ENCODE results near the gene TMEM256.
A peak's percentile ranks its signal among the peaks of the same experiment; 100 is the strongest.

The TMEM256 gene

DNA sequence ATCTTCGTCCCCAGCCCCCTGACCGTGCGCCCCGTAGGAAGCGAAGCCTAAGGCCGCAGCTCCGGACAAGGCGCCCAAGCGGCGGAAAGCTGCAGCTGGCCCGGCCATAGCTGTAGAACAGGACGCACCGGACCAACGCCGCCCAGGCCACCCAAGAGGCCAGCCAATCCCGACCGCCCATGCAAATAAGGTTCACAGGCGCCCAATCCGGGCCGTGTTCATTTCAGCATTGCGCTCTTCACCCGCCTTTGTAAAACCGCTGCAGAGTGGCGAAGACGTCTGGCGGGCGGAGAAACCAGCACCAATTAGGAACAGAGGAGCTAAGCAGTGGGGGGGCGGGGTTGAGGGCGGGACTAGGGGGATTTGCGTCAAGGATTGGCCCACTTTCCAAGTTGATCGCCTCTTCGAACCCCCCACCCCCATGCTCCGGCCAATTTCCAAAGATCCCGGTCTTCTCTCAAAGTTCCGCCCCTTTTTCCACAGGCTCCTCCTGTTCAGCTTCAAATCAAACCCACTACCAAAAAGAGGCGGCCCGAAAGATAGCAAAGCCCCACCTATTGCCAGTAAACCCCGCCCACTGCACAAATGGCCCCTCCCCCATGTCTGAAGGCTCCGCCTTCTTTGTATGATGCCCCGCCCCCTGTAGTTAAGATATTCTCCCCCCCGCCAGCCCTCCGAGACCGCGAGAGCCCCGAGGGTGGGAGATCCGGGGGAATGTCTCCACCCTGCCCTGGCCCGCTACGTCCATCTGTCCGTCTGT lies at the start of gene TMEM256:
TSS of gene TMEM256 (minus strand) at position 121 of the 760 bp plus-strand sequence. CDS start at position 108, 13 bp downstream.
- peak; percentile 100 for FAIRE-seq

DNA sequence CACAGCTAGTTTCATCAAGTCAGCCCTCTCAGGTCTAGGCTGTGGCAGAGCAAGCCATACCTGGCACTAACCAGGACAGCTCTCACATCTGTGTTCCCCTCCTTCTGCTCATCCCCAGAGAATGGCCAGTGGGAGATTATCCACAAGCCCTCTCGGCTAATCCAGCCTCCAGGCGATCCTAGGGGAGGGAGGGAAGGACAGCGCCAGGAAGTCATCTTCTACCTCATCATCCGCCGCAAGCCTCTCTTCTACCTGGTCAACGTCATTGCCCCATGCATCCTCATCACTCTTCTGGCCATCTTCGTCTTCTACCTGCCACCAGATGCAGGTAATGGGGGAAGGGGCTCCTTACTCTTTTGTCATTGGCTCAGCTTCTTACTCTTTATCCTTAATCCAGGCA lies 44.6 kb upstream of the TMEM256 start:
- no peak for DNase-seq (ENCODE audit: extremely low spot score, insufficient read length, low read depth)
- no peak for FAIRE-seq

More for the DNA sequence above, at the start of gene TMEM256:
- DNase-seq (ENCODE audit: extremely low spot score, insufficient read length, low read depth), result peak; percentile 91

DNA sequence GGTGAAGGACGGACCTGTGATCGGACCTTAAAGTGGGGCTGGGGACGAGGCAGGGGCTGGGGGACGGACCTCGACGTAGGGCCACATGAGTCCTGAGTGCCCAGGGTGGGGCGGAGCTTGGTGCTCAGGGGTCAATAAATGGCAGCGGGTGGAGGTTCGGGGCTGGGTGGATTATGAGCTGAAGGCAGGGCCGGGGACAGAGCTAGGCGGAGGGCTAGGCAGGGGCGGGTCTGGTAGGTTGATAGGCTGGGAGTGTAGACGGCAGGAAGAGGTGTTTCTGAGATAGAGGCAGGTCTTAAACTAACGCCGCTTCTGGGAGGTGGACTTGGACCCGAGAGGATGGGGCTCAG lies 41.7 kb upstream of the TMEM256 start:
- FAIRE-seq (peak; percentile 42), DNase-seq (ENCODE audit: extremely low spot score, insufficient read length, low read depth) (no peak)

DNA sequence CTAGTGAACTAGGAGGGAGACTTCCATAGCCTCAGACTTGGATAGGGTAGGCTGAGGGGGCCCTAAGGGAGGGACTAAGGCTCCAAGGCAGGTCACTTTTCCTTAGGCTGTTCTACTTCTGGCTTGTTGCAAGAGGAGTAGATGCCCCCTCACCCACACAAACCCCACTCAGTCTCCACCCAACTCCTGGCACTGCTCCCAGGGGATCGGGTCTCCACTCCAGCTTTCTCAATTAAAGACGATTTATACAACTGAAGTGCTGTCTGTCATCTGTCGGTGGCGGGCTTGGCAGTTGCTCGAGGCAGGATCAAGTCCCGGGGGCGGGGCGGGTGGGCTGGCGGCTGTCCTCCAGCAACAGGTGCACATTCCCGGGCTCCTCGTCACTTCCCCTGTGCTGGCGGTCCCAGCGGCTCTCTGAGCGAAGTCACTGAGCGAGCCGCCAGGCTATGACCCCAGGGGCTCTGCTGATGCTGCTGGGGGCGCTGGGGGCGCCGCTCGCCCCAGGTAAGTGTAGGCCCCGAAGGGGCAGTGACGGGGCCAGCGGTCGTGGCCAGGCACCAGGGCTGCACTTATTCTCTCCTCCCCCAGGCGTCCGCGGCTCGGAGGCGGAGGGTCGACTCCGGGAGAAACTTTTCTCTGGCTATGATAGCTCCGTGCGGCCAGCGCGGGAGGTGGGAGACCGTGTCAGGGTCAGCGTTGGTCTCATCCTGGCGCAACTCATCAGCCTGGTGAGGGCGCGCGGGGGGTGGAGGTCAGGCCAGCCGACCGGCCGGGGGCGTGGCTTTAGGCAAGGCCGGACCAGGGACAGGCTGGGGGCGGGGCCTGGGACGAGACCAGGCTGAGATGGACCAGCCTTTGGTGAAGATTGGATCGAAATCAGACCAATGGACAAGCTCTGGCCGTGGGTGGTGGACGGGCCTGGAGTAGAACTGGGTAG lies 41.1 kb upstream of the TMEM256 start, which contains the start of gene CHRNB1:
TSS of gene CHRNB1 (plus strand) at position 380 of the 937 bp plus-strand sequence. CDS start at position 447, 67 bp downstream.
- FAIRE-seq (peak; percentile 73), DNase-seq (ENCODE audit: extremely low spot score, insufficient read length, low read depth) (no peak)

- DNase-seq (ENCODE audit: extremely low spot score, insufficient read length, low read depth), result no peak
- no peak for FAIRE-seq
Measured at GRCh38 chr17:7443499-7444485, 39.9 kb upstream of the TMEM256 start.

- DNase-seq (ENCODE audit: extremely low spot score, insufficient read length, low read depth), result no peak
- no peak for FAIRE-seq
Measured at GRCh38 chr17:7442142-7442541, 38.2 kb upstream of the TMEM256 start.

DNA sequence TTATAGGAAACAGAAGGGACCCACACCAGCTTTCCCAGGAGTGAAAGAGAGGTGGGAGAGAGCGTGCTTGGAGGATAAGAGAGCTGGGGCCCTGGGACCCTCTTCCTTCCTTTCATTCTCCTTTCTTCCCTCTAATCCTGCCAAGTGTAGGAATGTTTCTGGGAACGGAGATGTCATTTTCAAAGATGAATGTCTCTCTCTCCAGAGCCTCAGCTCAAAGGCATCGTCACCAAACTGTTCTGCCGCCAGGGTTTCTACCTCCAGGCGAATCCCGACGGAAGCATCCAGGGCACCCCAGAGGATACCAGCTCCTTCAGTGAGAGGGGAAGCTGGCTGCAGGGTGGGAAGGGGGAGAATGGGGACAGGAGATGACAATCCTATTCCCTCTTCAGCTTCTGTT lies 37.4 kb upstream of the TMEM256 start:
- DNase-seq (ENCODE audit: extremely low spot score, insufficient read length, low read depth) (no peak), FAIRE-seq (no peak)

GRCh38 chr17:7440834-7441195 lies 36.9 kb upstream of the TMEM256 start:
- peak; percentile 38 for FAIRE-seq
- no peak for DNase-seq (ENCODE audit: extremely low spot score, insufficient read length, low read depth)

DNA sequence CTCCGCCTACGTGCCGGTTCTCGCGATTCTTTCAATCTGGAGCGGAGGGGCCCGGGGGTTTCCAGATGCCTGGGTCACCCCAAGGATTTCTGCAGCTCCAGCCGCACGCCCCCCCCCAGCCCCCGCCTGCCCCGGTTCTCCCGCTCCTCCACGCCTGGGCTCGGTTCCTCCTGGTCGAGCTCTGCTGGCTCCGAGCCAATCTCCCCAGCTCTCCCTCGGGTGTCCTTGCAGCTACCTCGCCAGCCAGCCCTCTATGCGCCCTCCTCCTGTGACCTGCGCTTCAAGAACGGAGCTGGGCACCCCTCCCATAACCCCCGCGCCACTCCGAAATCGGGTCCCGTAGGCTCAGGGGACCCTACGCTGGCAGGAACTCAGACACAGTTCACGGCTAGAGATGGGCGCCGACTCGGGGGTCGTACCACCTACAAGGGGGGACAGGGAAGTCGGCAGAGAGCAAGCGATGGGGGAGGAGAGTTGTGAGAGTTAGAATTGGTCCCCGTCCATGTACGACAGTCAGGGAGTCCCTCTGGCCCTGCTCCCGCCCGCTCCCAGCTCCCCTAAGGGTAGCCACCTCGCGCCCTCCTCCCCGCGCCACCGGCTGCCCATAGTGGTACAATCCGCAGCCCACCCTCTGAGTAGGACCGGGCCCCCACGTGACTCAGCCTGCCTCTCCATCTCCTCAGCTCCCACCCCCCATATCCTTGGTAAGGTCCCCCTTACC lies 36.4 kb upstream of the TMEM256 start:
- FAIRE-seq, result peak; percentile 60
- no peak for DNase-seq (ENCODE audit: extremely low spot score, insufficient read length, low read depth)

GRCh38 chr17:7439462-7440112 lies 35.7 kb upstream of the TMEM256 start, which contains the start of gene FGF11:
FGF11 (plus strand) TSS chr17:7439512; CDS start chr17:7439621, 109 bp downstream.
- DNase-seq (ENCODE audit: extremely low spot score, insufficient read length, low read depth), result no peak
- FAIRE-seq, result no peak

DNA sequence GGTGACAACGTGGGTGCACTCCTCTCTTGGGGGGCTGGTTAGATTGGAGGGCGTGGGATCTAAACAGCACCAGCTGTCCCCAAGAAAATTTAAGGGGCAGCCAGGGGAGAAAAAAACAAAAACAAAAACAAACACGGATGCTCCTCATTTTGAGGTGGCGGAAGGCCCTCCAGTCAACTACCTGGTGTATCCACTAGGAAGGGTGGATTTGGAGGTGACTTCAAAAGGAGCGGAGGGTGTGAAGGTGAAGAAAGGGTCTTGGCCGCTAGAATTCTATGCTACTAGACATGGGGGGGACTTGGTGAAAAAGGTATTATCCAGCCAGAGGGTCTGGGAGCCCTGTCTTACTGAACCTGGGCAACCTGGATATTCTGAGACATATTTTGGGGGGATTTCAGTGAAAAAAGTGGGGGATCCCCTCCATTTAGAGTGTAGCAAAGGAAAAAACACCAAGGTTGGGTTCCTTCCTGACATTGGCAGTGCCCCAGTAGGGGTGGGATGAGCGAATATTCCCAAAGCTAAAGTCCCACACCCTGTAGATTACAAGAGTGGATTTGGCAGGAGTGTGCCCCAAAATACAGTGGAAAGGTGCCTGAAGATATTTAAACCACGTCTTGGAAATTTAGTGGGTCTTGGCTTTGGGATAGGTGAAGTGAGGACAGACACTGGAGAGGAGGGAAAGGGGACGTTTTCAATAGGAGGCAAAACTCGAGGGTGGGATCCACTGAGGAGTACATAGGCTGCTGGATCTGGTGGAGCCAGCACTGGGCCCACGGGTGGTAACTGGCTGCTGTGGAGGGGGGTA lies 35.0 kb upstream of the TMEM256 start:
- FAIRE-seq, result no peak
- DNase-seq (ENCODE audit: extremely low spot score, insufficient read length, low read depth), result no peak

- FAIRE-seq (no peak), DNase-seq (ENCODE audit: extremely low spot score, insufficient read length, low read depth) (no peak)
Measured at GRCh38 chr17:7437950-7438614, 34.2 kb upstream of the TMEM256 start.

GRCh38 chr17:7437369-7437863 lies 33.5 kb upstream of the TMEM256 start:
- FAIRE-seq (no peak), DNase-seq (ENCODE audit: extremely low spot score, insufficient read length, low read depth) (no peak)

GRCh38 chr17:7436556-7437368 lies 32.9 kb upstream of the TMEM256 start:
- FAIRE-seq (peak; percentile 48), DNase-seq (ENCODE audit: extremely low spot score, insufficient read length, low read depth) (peak; percentile 44)

DNA sequence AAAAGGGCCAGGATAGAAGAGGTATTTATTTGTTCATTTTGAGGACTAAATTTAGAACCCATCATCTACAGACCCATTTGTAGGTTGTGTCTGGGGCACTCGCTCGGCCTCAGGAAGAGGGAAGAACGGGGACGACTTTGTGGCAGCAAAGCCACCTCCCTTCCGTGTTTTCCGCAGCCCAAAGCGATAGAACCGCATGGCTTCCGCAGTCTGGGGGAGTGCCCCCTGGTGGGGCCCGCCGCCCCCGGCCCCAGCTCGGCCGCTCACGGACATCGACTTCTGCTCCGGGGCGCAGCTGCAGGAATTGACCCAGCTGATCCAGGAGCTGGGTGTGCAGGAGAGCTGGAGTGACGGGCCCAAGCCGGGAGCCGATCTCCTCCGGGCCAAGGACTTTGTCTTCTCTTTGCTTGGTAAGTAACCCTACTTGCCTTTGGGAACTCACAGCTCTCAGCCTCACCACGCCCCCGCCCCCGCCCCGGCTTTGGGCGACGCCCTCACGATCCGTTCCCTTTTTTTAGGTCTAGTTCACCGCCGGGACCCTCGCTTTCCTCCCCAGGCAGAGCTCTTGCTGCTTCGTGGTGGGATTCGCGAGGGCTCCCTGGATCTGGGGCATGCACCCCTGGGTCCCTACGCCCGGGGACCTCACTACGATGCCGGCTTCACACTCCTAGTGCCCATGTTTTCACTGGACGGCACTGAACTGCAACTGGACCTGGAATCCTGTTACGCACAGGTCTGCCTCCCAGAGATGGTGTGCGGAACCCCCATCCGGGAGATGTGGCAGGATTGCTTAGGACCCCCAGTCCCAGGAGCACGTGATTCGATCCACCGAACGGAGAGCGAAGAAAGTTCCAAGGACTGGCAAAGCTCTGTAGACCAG lies 32.0 kb upstream of the TMEM256 start:
- no peak for FAIRE-seq
- no peak for DNase-seq (ENCODE audit: extremely low spot score, insufficient read length, low read depth)
